Naive B cell (primary cell): Measurements from ENCODE around the gene ARSG. TPM values are rescaled to one million over a fixed set of nuclear protein-coding genes. Genes with fewer than 3 reads are reported as not detected.
"Not testable (repeated sequence)": the region's sequence is repeated elsewhere in the genome, so short reads cannot be mapped to it uniquely, and the experiment has no call there.

Experiments
- ATAC-seq, 2 donors: fragments of 150-1000 bp; cut with Tn5 transposase; 2 replicates each; pipeline ENCODE4 v1.10.0; 2021; ENCODE audit warnings: low read depth in 2 of 2, mild to moderate bottlenecking in 2 of 2, moderate library complexity in 2 of 2
- DNase-seq: peaks from one replicate; pipeline ENCODE4 v3.0.0; 2022
- H3K27ac Mint-ChIP-seq, 6 donors: one replicate each; pipeline ENCODE4 v1.8.0; 2020 to 2022; ENCODE audit warnings: mild to moderate bottlenecking in 6 of 6, mixed read lengths in 6 of 6, moderate library complexity in 5 of 6, inconsistent platforms in 2 of 6
- H3K27me3 Mint-ChIP-seq, 3 donors: one replicate each; pipeline ENCODE4 v1.8.0; 2021 to 2022; ENCODE audit warnings: mixed read lengths in 3 of 3, mild to moderate bottlenecking in 1 of 3
- H3K36me3 Mint-ChIP-seq, 2 donors: one replicate each; pipeline ENCODE4 v1.8.0; 2020 to 2022; ENCODE audit warnings: mixed read lengths in 2 of 2, inconsistent platforms in 1 of 2, mild to moderate bottlenecking in 1 of 2
- H3K4me1 Mint-ChIP-seq, 3 donors: one replicate each; pipeline ENCODE4 v1.8.0; 2020 to 2022; ENCODE audit warnings: mixed read lengths in 3 of 3, inconsistent platforms in 1 of 3, mild to moderate bottlenecking in 1 of 3, moderate library complexity in 1 of 3
- H3K4me3 Mint-ChIP-seq, 8 donors: one replicate each; pipeline ENCODE4 v1.8.0; 2020 to 2022; ENCODE audit warnings: mild to moderate bottlenecking in 8 of 8, mixed read lengths in 8 of 8, moderate library complexity in 8 of 8, inconsistent platforms in 2 of 8
- H3K9me3 Mint-ChIP-seq, 7 donors: one replicate each; pipeline ENCODE4 v1.8.0; 2020 to 2022; ENCODE audit warnings: mixed read lengths in 7 of 7, mild to moderate bottlenecking in 5 of 7, inconsistent platforms in 2 of 7, moderate library complexity in 1 of 7
- polyA plus RNA-seq, 6 donors: library from polyadenylated mRNA; unstranded; fragments of 300-500 nt; fragmentation: Illumina TruSeq; gene quantifications; one replicate each; pipeline ENCODE4 v1.2.3, GENCODE V29; 2021; ENCODE audit warnings: low read depth in 6 of 6

ARSG gene
- 1 to 10 TPM; 3.4 to 5.8 (median 4.7) TPM for polyA plus RNA-seq

- no peaks in the 10 kb centered on the region for H3K9me3 Mint-ChIP-seq
- peak within 1 kb of the TSS; percentile 77 to 97 (median 92) for H3K27ac Mint-ChIP-seq
- H3K4me1 Mint-ChIP-seq: peaks cover 25 to 45% (median 42%) of the 10 kb centered on the region in 3 donors
- DNase-seq (peak; percentile 80), ATAC-seq (peak; percentile 47 to 52)
- no peaks in the 10 kb centered on the region for H3K36me3 Mint-ChIP-seq
- H3K4me3 Mint-ChIP-seq: peak within 1 kb of the TSS; percentile 86 to 96 (median 93)
- H3K27me3 Mint-ChIP-seq: no peaks in the 10 kb centered on the region
These were observed at the start of gene ARSG, which contains the start of gene SLC16A6 for GRCh38 chr17:68290955-68291835. Gene ARSG, plus strand, starts transcription at chr17:68291495. Its CDS starts 15,999 bp downstream, at chr17:68307494. Gene SLC16A6, minus strand, starts transcription at chr17:68291127. Its CDS starts 12,807 bp downstream, at chr17:68278320.

- Mint-ChIP-seq H3K27ac (peak overlapping the region; percentile 96 to 100 (median 99)), H3K4me3 (peak overlapping the region; percentile 77 to 95 (median 92)), H3K27me3 (no peaks in the 10 kb centered on the region), H3K36me3 (no peaks in the 10 kb centered on the region), H3K4me1 (peaks cover 15 to 54% (median 43%) of the 10 kb centered on the region in 3 donors), H3K9me3 (no peaks in the 10 kb centered on the region)
- no peak for DNase-seq
- ATAC-seq: no peak
These were observed 44.8 kb upstream of the ARSG start for GRCh38 chr17:68246271-68247028.

GRCh38 chr17:68247445-68248198 is 43.7 kb upstream of the ARSG start, which contains the start of gene AMZ2:
Gene AMZ2, plus strand, starts transcription at chr17:68248043. Its CDS starts 2,145 bp downstream, at chr17:68250188.
- peak; percentile 99 for DNase-seq
- peaks cover 11 to 56% (median 43%) of the 10 kb centered on the region in 3 donors for H3K4me1 Mint-ChIP-seq
- no peaks in the 10 kb centered on the region for H3K9me3 Mint-ChIP-seq
- H3K36me3 Mint-ChIP-seq: no peaks in the 10 kb centered on the region
- H3K4me3 Mint-ChIP-seq: peak within 1 kb of the TSS; percentile 77 to 95 (median 92)
- ATAC-seq: peak; percentile 76 to 80
- no peaks in the 10 kb centered on the region for H3K27me3 Mint-ChIP-seq
- H3K27ac Mint-ChIP-seq: peak within 1 kb of the TSS; percentile 96 to 100 (median 99)

- DNase-seq (no peak), ATAC-seq (peak; percentile 21 to 24)
- no peaks in the 10 kb centered on the region for H3K36me3 Mint-ChIP-seq
- no peaks in the 10 kb centered on the region for H3K9me3 Mint-ChIP-seq
- peak overlapping the region; percentile 77 to 95 (median 92) for H3K4me3 Mint-ChIP-seq
- H3K27me3 Mint-ChIP-seq: no peaks in the 10 kb centered on the region
- H3K4me1 Mint-ChIP-seq: peaks cover 17 to 63% (median 49%) of the 10 kb centered on the region in 3 donors
- peak overlapping the region; percentile 96 to 100 (median 99) for H3K27ac Mint-ChIP-seq
These were observed 43.0 kb upstream of the ARSG start for GRCh38 chr17:68248199-68248825.

- ATAC-seq (no peak), DNase-seq (no peak)
- Mint-ChIP-seq H3K9me3 (no peaks in the 10 kb centered on the region), H3K27ac (peak overlapping the region; percentile 96 to 100 (median 99)), H3K4me1 (peaks cover 20 to 69% (median 55%) of the 10 kb centered on the region in 3 donors), H3K4me3 (peak overlapping the region; percentile 77 to 95 (median 92)), H3K27me3 (no peaks in the 10 kb centered on the region), H3K36me3 (no peaks in the 10 kb centered on the region)
These were observed 42.4 kb upstream of the ARSG start for GRCh38 chr17:68248891-68249290.

- ATAC-seq: no peak
- peaks cover 25 to 74% (median 60%) of the 10 kb centered on the region in 3 donors for H3K4me1 Mint-ChIP-seq
- no peaks in the 10 kb centered on the region for H3K9me3 Mint-ChIP-seq
- H3K27me3 Mint-ChIP-seq: no peaks in the 10 kb centered on the region
- no peak for DNase-seq
- H3K4me3 Mint-ChIP-seq: peak overlapping the region; percentile 77 to 95 (median 92)
- H3K36me3 Mint-ChIP-seq: peaks cover 0 to 4% of the 10 kb centered on the region in 2 donors
- peak overlapping the region; percentile 96 to 100 (median 99) for H3K27ac Mint-ChIP-seq
These were observed 41.9 kb upstream of the ARSG start for GRCh38 chr17:68249354-68249765.

- Mint-ChIP-seq H3K4me3 (peak overlapping the region; percentile 4 to 89 (median 49)), H3K27ac (peak overlapping the region; percentile 95 to 99 (median 98)), H3K4me1 (peaks cover 30 to 91% (median 72%) of the 10 kb centered on the region in 3 donors)
- ATAC-seq: peak; percentile 53 to 60
- not testable (repeated sequence) for H3K36me3 Mint-ChIP-seq, H3K27me3 Mint-ChIP-seq, H3K9me3 Mint-ChIP-seq
- peak; percentile 51 for DNase-seq
These were observed 37.9 kb upstream of the ARSG start for GRCh38 chr17:68253426-68253825.

GRCh38 chr17:68255151-68255550 is 36.1 kb upstream of the ARSG start:
- DNase-seq: no peak
- Mint-ChIP-seq H3K36me3 (peaks cover 0 to 4% of the 10 kb centered on the region in 2 donors), H3K4me3 (peak overlapping the region in 7 of 8 donors; percentile 16 to 71 (median 49)), H3K27me3 (no peaks in the 10 kb centered on the region), H3K4me1 (peaks cover 26 to 88% (median 61%) of the 10 kb centered on the region in 3 donors), H3K9me3 (no peaks in the 10 kb centered on the region), H3K27ac (peak overlapping the region; percentile 95 to 99 (median 98))
- ATAC-seq: no peak

GRCh38 chr17:68255731-68256538 is 35.4 kb upstream of the ARSG start:
- Mint-ChIP-seq H3K9me3 (no peaks in the 10 kb centered on the region), H3K4me1 (peaks cover 26 to 84% (median 60%) of the 10 kb centered on the region in 3 donors), H3K27me3 (no peaks in the 10 kb centered on the region), H3K27ac (peak overlapping the region; percentile 93 to 99 (median 98)), H3K36me3 (peaks cover 0 to 4% of the 10 kb centered on the region in 2 donors), H3K4me3 (peak overlapping the region; percentile 16 to 71 (median 48))
- ATAC-seq: peak; percentile 11 to 22
- peak; percentile 45 for DNase-seq

- H3K36me3 Mint-ChIP-seq, H3K27me3 Mint-ChIP-seq, DNase-seq, H3K9me3 Mint-ChIP-seq, ATAC-seq: not testable (repeated sequence)
- H3K4me3 Mint-ChIP-seq: peak overlapping the region in 5 of 8 donors; percentile 35 to 71 (median 47)
- H3K27ac Mint-ChIP-seq: peak overlapping the region; percentile 93 to 99 (median 98)
- peaks cover 26 to 82% (median 65%) of the 10 kb centered on the region in 3 donors for H3K4me1 Mint-ChIP-seq
These were observed 34.6 kb upstream of the ARSG start for GRCh38 chr17:68256701-68257100.

GRCh38 chr17:68257934-68258333 is 33.4 kb upstream of the ARSG start:
- Mint-ChIP-seq H3K9me3 (no peaks in the 10 kb centered on the region), H3K27ac (peak overlapping the region; percentile 95 to 99 (median 98)), H3K27me3 (no peaks in the 10 kb centered on the region), H3K4me3 (peak overlapping the region in 6 of 8 donors; percentile 10 to 69 (median 41)), H3K36me3 (peaks cover 0 to 4% of the 10 kb centered on the region in 2 donors), H3K4me1 (peaks cover 28 to 76% (median 71%) of the 10 kb centered on the region in 3 donors)
- ATAC-seq (no peak), DNase-seq (no peak)
